Smooth muscle cell (in vitro differentiated cells): ENCODE results near the gene ALDH3B2. TPM values are rescaled to one million over a fixed set of nuclear protein-coding genes. Genes with fewer than 3 reads are reported as not detected.

Source experiments
- DNase-seq: peaks from one replicate; lab custom pipeline; 2025; ENCODE audit not compliant: unreplicated experiment; lab: John Stamatoyannopoulos, UW
- H2AFZ ChIP-seq: fragments of 200-600 bp; sonication (generic); 2 replicates; pipeline ENCODE4 v1.6.0; 2016; ENCODE audit warnings: antibody characterized with exemption, low read depth, mild to moderate bottlenecking
- H3F3A ChIP-seq: fragments of 200-600 bp; sonication (generic); 2 replicates; pipeline ENCODE4 v1.6.0; 2017; ENCODE audit warnings: antibody characterized with exemption, low read depth
- H3K27ac ChIP-seq: fragments of 200-600 bp; sonication (generic); 2 replicates; pipeline ENCODE4 v1.5.1; 2016; ENCODE audit warnings: low read depth, mild to moderate bottlenecking
- H3K27me3 ChIP-seq: fragments of 200-600 bp; sonication (generic); 2 replicates; pipeline ENCODE4 v1.6.1; 2016; ENCODE audit warnings: low read depth, mild to moderate bottlenecking
- H3K36me3 ChIP-seq: fragments of 200-600 bp; sonication (generic); 2 replicates; pipeline ENCODE4 v1.5.1; 2016; ENCODE audit warnings: low read depth
- H3K4me1 ChIP-seq: fragments of 200-600 bp; sonication (generic); 2 replicates; pipeline ENCODE4 v1.5.1; 2016; ENCODE audit warnings: low read depth
- H3K4me2 ChIP-seq: fragments of 200-600 bp; sonication (generic); 2 replicates; pipeline ENCODE4 v1.6.0; 2016; ENCODE audit warnings: mild to moderate bottlenecking
- H3K4me3 ChIP-seq: fragments of 200-600 bp; sonication (generic); 2 replicates; pipeline ENCODE4 v1.5.1; 2016; ENCODE audit warnings: mild to moderate bottlenecking
- H3K79me2 ChIP-seq: fragments of 200-600 bp; sonication (generic); 2 replicates; pipeline ENCODE4 v1.6.0; 2016; ENCODE audit warnings: low read depth, mild to moderate bottlenecking
- H3K9ac ChIP-seq: fragments of 200-600 bp; sonication (generic); 2 replicates; pipeline ENCODE4 v1.6.0; 2016; ENCODE audit warnings: low read depth
- H3K9me3 ChIP-seq: fragments of 200-600 bp; sonication (generic); replicated peaks from 2 replicates; pipeline ENCODE4 v1.5.1; 2016; ENCODE audit warnings: low read depth
- H4K20me1 ChIP-seq: fragments of 200-600 bp; sonication (generic); 2 replicates; pipeline ENCODE4 v1.6.0; 2016; ENCODE audit warnings: low read depth
- WGBS: methylation state at CpG from one replicate; pipeline ENCODE4 v1.1.7; 2016; ENCODE audit warnings: low lambda C conversion rate; 5-methylcytosine and 5-hydroxymethylcytosine counted together
- polyA plus RNA-seq: library from polyadenylated mRNA; unstranded; fragments of >200 nt; fragmentation: Nextera tagmentation; extraction: Ambion mirVana; gene quantifications from 2 replicates; pipeline ENCODE4 v1.2.1, GENCODE V29; 2016
- total RNA-seq: library from RNA; depleted of rRNA; stranded (reverse); fragments of >200 nt; gene quantifications from 2 replicates; pipeline ENCODE4 v1.2.3, GENCODE V29; 2014
- TF ChIP-seq, protein P1 (sequence below): fragments of 200-600 bp; sonication (generic); IDR thresholded peaks from 2 replicates; pipeline ENCODE4 v1.5.1; 2017; ENCODE audit warnings: borderline replicate concordance, mild to moderate bottlenecking, antibody characterized with exemption; ENCODE audit not compliant: insufficient read depth, poor library complexity, severe bottlenecking

The ALDH3B2 gene
- total and polyA plus RNA-seq, 2 experiments from 2014 or later = 0.77 to 5.0 TPM

DNA sequence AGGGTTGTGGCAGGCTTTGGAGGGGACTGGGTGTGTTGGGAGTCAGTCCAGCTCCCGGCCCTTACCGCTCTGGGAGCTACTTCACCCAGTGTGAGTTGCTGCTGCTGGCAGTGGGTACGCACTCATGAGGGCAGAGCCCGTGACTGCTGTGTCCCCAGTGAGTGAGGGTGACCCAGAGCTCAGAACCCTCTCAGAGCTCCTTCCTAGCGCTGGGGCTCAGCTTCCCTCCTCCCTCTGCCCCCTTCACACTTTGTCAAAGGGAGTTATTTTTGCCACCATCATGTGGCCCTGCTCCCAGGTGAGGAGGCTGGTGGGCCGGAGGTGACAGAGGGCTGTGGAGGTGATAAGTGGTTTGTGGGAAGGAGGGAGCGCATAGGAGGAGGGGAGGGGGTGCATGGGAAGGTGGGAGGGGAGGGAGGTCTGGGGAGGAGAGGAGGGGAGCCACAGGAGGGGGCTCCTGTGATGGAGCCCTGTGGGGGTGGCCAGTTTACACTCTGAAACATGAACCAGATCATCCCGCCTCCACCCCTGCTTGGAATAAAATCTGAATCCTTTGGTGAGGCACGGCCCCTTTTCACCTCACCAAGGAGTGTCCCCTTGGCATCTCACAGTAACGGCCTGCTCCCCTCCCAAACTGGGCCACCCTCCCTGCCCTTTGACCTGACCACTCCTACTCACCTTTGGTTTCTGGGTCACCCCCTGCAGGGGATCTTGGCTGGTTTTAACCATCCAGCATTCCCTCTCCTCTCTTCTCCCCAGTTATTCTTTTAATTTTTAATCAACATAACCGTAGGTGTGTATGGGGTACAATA, 57.8 kb downstream of the ALDH3B2 start:
- Histone ChIP-seq H3K27ac (no peak overlapping the region), H2AFZ (no peak overlapping the region), H3K4me1 (peaks cover 11% of the 10 kb centered on the region), H3K9ac (no peak overlapping the region), H3K9me3 (no peaks in the 10 kb centered on the region), H3K79me2 (no peaks in the 10 kb centered on the region), H3K36me3 (no peaks in the 10 kb centered on the region), H4K20me1 (peaks cover 1% of the 10 kb centered on the region), H3K4me2 (no peak overlapping the region), H3F3A (no peaks in the 10 kb centered on the region), H3K4me3 (no peak overlapping the region), H3K27me3 (no peaks in the 10 kb centered on the region)
- 80% methylated on average over 8 of the region's 11 CpGs for WGBS
- no peak for DNase-seq
- TF ChIP-seq, protein P1, sequence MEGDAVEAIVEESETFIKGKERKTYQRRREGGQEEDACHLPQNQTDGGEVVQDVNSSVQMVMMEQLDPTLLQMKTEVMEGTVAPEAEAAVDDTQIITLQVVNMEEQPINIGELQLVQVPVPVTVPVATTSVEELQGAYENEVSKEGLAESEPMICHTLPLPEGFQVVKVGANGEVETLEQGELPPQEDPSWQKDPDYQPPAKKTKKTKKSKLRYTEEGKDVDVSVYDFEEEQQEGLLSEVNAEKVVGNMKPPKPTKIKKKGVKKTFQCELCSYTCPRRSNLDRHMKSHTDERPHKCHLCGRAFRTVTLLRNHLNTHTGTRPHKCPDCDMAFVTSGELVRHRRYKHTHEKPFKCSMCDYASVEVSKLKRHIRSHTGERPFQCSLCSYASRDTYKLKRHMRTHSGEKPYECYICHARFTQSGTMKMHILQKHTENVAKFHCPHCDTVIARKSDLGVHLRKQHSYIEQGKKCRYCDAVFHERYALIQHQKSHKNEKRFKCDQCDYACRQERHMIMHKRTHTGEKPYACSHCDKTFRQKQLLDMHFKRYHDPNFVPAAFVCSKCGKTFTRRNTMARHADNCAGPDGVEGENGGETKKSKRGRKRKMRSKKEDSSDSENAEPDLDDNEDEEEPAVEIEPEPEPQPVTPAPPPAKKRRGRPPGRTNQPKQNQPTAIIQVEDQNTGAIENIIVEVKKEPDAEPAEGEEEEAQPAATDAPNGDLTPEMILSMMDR = no peak

DNA sequence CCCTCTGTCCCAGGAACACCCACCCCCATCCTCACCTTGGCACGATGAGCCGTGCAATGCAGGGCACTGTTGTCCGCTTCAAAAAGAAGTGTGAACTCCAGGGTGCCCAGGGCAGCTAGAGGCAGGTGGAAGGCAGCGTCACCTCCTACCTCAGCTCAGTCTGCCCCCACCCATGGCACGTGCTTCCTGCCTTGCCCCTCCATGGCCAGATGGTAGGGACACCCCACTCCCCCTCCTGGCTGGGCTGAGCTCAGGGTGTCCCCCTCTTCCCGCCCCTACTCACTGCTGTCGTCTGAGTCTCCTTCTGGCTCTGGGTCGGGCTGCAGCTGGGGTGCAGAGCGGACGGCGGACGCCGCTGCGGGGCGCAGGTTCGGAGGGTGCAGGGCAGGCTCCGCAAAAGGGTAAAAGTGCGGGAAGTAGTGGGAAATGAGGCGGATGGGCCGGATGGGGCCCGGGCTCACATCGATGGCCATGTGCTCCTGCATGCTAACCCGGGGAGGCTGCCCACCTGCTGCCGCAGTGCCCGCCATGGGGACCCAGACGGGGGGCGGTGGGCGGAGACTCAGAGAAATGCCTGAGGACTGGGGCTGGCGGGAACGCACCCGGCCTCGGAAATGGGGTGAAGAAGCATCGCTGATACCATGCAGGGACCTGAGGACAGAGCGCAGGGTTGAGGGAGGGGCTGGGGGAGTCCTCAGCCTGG, 58.5 kb downstream of the ALDH3B2 start:
- Histone ChIP-seq H3K27me3 (no peaks in the 10 kb centered on the region), H3K4me2 (no peak overlapping the region)

DNA sequence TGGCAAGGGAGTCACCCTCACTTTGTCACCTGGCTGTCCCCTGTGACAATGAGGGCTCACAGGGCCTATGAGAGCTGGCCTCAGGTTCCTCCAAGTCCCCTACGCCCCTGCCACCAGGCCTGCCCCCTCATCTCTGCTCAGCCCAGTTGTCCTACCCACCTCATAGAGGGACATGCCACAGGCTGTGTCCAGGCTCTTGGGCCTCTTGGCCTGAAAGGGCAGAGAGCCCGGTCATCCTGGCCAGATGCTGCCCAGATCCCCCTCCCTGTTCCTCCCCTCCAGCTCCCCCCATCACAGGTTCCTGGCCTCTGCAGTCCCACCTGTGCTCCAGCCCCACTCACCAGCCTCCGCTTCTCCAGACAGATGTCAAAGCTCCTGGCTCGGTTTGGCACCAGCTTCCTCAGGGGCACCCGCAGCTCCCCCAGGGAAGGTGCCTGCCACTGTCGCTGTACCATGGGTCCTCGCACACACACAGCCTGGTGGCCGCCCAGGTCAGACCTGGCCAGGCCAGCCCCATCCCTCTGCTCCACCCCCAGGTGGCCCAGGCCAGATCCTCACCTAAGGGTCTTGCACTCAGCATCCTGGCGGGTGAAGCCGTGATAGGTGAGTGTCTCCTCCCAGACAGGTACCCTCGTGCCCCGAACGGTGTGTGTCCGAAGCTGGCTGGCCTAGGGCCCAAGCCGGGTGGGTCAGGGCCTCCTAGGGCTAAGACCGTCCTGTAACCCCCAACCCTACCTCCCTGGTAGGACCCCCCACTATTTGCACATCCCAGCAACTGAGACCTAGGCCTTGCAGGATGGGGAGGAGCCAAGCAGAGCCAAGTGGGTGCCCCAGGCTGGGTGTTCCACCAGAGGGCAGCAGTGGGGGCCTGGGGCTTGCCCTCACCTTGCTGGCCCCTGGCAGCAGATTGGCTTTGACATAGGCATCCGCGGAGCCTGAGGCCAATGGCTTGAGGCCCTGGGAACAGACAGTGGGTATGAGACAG, 59.4 kb downstream of the ALDH3B2 start:
- Histone ChIP-seq H3K79me2 (no peaks in the 10 kb centered on the region), H3K4me3 (no peak overlapping the region), H3K9ac (no peak overlapping the region), H3K4me2 (no peak overlapping the region), H3K9me3 (no peaks in the 10 kb centered on the region), H2AFZ (no peak overlapping the region), H4K20me1 (no peaks in the 10 kb centered on the region), H3K27me3 (no peaks in the 10 kb centered on the region), H3K27ac (no peak overlapping the region), H3K36me3 (no peaks in the 10 kb centered on the region), H3K4me1 (peaks cover 11% of the 10 kb centered on the region), H3F3A (no peaks in the 10 kb centered on the region)
- TF ChIP-seq, protein P1 = peak; percentile 37
- 90% methylated on average over 18 of the region's 18 CpGs for WGBS
- DNase-seq = no peak

More for the DNA sequence above, 58.5 kb downstream of the ALDH3B2 start:
- DNase-seq = no peak
- TF ChIP-seq, protein P1 = no peak
- H3K36me3 ChIP-seq = no peaks in the 10 kb centered on the region
- peaks cover 11% of the 10 kb centered on the region for H3K4me1 ChIP-seq
- WGBS = 87% methylated on average over 34 of the region's 34 CpGs
- H3K4me3 ChIP-seq = no peak overlapping the region
- H3K79me2 ChIP-seq = no peaks in the 10 kb centered on the region
- H2AFZ ChIP-seq = no peak overlapping the region
- H3K27ac ChIP-seq = no peak overlapping the region
- no peaks in the 10 kb centered on the region for H3F3A ChIP-seq
- H3K9ac ChIP-seq = no peak overlapping the region
- H3K9me3 ChIP-seq = no peaks in the 10 kb centered on the region
- no peaks in the 10 kb centered on the region for H4K20me1 ChIP-seq
